HG03354 (cell line): ENCODE measurements around the gene DLG2.
"Not testable (repeated sequence)": the region's sequence is repeated elsewhere in the genome, so short reads cannot be mapped to it uniquely, and the experiment has no call there.

ENCODE experiments used
- ATAC-seq: cut with Tn5 transposase; IDR thresholded peaks from one replicate; pipeline ENCODE4 v1.9.1; 2021; ENCODE audit warnings: mild to moderate bottlenecking; ENCODE audit not compliant: unreplicated experiment, poor library complexity, severe bottlenecking

The DLG2 gene

GRCh38 chr11:83601914-83602527 lies 2025.1 kb downstream of the DLG2 start:
- no peak for ATAC-seq

- ATAC-seq: no peak
Observed at GRCh38 chr11:83601201-83601913, 2025.8 kb downstream of the DLG2 start.

GRCh38 chr11:83600661-83601060 lies 2026.5 kb downstream of the DLG2 start:
- no peak for ATAC-seq

- ATAC-seq: no peak
Observed at GRCh38 chr11:83599066-83599465, 2028.1 kb downstream of the DLG2 start.

GRCh38 chr11:83587797-83588196 lies 2039.3 kb downstream of the DLG2 start:
- ATAC-seq: not testable (repeated sequence)

GRCh38 chr11:83583757-83584366 lies 2043.3 kb downstream of the DLG2 start:
- ATAC-seq: peak; percentile 95

GRCh38 chr11:83574519-83574918 lies 2052.6 kb downstream of the DLG2 start:
- no peak for ATAC-seq

- ATAC-seq: no peak
Observed at GRCh38 chr11:83572581-83573496, 2054.3 kb downstream of the DLG2 start.

- no peak for ATAC-seq
Observed at GRCh38 chr11:83571302-83571701, 2055.8 kb downstream of the DLG2 start.

- ATAC-seq: no peak
Observed at GRCh38 chr11:83569134-83569805, 2057.9 kb downstream of the DLG2 start.

- ATAC-seq: no peak
Observed at GRCh38 chr11:83568516-83568915, 2058.6 kb downstream of the DLG2 start.

GRCh38 chr11:83566950-83567349 lies 2060.2 kb downstream of the DLG2 start:
- no peak for ATAC-seq

- no peak for ATAC-seq
Observed at GRCh38 chr11:83564870-83565269, 2062.3 kb downstream of the DLG2 start.

- ATAC-seq: no peak
Observed at GRCh38 chr11:83558281-83558680, 2068.9 kb downstream of the DLG2 start.

GRCh38 chr11:83557653-83558052 lies 2069.5 kb downstream of the DLG2 start:
- ATAC-seq: no peak

GRCh38 chr11:83554876-83555275 lies 2072.3 kb downstream of the DLG2 start:
- no peak for ATAC-seq

GRCh38 chr11:83549984-83550667 lies 2077.0 kb downstream of the DLG2 start:
- ATAC-seq: no peak

- ATAC-seq: no peak
Observed at GRCh38 chr11:83546368-83546767, 2080.8 kb downstream of the DLG2 start.
